GM21515 (cell line): ENCODE measurements around the gene AUTS2.
"Not testable (repeated sequence)": the region's sequence is repeated elsewhere in the genome, so short reads cannot be mapped to it uniquely, and the experiment has no call there.

ENCODE experiments used
- ATAC-seq: cut with Tn5 transposase; IDR thresholded peaks from one replicate; pipeline ENCODE4 v1.9.1; 2021; ENCODE audit not compliant: unreplicated experiment

Gene AUTS2

GRCh38 chr7:69782917-69783684 is 184.8 kb downstream of the AUTS2 start:
- no peak for ATAC-seq

- not testable (repeated sequence) for ATAC-seq
Measured at GRCh38 chr7:69786130-69786529, 187.9 kb downstream of the AUTS2 start.

- no peak for ATAC-seq
Measured at GRCh38 chr7:69786730-69787395, 188.6 kb downstream of the AUTS2 start.

DNA sequence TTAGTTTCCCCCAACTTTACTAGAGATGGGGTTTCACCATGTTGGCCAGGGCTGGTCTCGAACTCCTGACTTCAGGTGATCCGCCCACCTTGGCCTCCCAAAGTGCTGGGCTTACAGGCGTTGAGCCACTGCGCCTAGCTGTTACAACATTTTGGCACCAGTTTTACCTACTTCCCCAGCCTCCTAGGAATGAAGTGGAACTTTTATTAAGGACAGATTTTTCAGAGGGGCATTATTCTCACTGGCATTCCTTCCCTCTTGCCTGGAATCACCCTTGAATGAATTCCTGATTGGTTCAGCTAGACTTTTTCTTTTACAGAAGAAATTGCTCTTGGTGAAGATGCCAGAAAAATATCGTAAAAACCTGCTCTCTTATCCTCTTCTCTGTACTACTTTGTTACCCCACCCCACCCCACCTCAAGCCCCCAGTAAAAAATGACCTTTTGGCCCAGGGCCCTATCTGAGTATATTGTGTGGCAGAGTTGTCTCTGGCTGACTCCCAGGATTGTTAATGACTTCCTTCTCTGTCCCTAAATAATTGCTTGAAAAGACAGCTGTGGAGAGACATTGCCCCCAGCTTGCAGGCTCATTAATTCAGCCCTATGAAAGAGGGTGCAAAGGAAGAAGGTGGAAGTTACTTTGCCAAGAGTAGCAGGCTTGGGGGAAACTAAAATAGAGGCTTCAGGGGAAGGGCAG is 189.6 kb downstream of the AUTS2 start:
- no peak for ATAC-seq

GRCh38 chr7:69789563-69789962 is 191.3 kb downstream of the AUTS2 start:
- no peak for ATAC-seq

- ATAC-seq = no peak
Measured at GRCh38 chr7:69790977-69791724, 192.9 kb downstream of the AUTS2 start.

DNA sequence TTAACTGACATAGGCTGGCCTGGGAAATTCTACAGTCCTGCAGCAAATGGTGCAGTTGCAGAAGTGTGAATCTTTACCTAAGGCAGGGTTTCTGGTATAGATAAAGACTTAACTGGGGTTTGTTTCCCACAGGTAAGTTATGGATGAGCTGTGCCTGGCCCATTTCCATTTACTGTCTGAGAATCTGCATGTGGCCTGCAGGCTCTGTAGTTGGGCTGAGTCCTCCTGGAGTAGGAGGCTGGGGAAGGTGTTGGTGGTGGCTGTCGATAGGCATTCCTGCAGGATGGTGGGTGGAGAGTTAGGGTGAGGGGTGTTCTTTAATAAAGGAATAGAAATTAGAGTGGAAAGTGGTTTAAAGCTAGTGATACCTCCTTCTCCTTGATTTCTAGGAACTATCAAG is 193.5 kb downstream of the AUTS2 start:
- no peak for ATAC-seq

DNA sequence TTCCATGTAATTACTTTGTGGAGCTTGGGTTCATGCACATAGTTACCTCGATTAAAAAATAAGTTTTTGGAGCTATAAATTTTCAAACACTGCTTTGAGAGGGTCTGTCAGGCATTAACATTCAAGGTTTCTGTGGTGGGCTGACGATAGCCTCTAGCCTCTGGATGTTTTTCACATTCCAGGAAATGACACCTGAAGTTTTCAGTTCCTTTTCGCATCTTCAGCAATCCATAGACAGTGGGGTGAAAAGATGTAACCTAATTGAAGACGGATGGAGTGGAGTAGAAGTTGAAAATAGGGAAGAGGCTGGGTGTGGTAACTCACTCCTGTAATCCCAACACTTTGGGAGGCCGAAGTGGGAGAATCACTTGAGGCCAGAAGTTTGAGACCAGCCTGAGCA is 197.7 kb downstream of the AUTS2 start:
- no peak for ATAC-seq

DNA sequence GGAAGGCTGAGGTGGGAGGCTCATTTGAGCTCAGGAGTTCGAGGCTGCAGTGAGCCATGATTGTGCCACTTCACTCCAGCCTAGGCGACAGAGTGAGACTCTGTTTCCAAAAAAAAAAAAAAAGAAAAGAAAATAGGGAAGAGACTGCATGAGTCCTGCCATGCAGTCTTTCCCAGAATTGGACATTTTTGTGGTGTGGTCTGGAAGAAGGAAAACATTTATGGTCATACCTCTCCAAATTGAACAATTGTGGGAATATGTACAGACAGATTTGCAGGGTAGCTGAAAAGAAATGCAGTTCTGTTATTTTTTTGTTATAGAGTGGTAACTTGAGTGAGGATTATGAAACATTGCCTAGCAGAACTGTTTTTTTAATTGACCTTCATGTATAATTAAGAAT is 198.1 kb downstream of the AUTS2 start:
- ATAC-seq = no peak

DNA sequence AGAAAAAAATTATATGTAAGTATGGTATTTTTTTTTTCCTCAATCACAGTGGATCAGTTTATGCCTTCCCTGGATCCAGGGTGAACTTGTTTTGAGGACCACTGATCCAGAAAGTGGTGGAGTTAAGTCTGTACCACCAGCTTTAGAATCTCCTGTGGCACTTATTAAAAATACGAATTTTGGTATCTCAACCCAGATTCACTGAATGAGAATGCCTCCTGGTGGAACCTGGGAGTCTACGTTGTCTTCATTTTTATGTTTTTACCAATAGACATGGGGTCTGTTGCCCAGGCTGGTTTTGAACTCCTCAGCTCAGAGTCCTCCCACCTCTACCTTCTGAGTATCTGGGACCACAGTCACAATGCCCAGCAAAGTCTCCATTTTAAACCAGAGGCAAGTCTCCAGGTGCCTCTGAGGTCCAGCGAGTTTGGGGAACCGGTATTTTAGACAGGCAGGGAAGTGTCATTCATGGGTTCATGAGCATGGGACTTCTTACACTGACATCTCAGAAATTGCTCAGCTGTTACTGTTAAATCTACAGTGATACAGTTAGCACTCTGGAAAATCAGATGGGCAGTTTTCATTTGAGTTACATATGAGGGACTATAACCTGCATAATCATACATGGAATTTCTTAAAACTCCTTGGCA is 200.9 kb downstream of the AUTS2 start:
- no peak for ATAC-seq

DNA sequence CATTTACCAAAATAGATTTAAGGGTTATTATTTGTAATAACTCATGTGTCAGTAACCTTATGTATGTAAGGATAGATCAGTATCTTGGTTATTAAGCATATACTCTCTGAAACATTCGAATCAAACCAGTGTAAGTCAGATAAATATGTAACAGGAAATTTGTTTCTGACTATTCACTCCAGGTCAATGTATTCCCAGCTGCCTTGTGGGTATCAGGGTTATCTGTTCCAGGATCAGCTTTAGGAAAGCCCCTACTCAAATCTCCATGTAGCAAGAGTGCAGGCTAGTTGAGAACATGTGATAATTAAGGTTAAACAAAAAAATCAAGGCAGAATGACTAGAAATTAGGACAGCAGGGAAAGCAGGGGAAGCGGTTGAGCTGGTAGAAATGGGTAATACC is 201.7 kb downstream of the AUTS2 start:
- ATAC-seq = no peak

GRCh38 chr7:69800495-69800894 is 202.2 kb downstream of the AUTS2 start:
- ATAC-seq = no peak

- ATAC-seq = no peak
Measured at GRCh38 chr7:69801729-69802682, 203.7 kb downstream of the AUTS2 start.

GRCh38 chr7:69803699-69804516 is 205.6 kb downstream of the AUTS2 start:
- peak; percentile 87 for ATAC-seq

GRCh38 chr7:69804962-69805361 is 206.7 kb downstream of the AUTS2 start:
- ATAC-seq = no peak

GRCh38 chr7:69808391-69808790 is 210.1 kb downstream of the AUTS2 start:
- no peak for ATAC-seq

- no peak for ATAC-seq
Measured at GRCh38 chr7:69811476-69812308, 213.4 kb downstream of the AUTS2 start.

GRCh38 chr7:69812756-69813155 is 214.5 kb downstream of the AUTS2 start:
- no peak for ATAC-seq
